H1 (cell line): Measurements from ENCODE around the gene KLC4. TPM values are rescaled to one million over a fixed set of nuclear protein-coding genes. Genes with fewer than 3 reads are reported as not detected.

Experiments used
- CTCF ChIA-PET: fragments of 300-600 bp; sonication (Branson Sonifier 250); formaldehyde crosslinking; loops from one replicate; lab custom pipeline; 2021; ENCODE audit not compliant: partially characterized antibody; lab: Charles Lee
- POLR2A ChIA-PET: fragments of 300-600 bp; sonication (Branson Sonifier 250); formaldehyde crosslinking; loops from one replicate; lab custom pipeline; 2021; ENCODE audit warnings: inconsistent platforms; ENCODE audit not compliant: partially characterized antibody; lab: Charles Lee
- DNase-seq, 2 experiments: peaks; one replicate each; pipeline versions ENCODE4 v3.0.0 to v3.0.0-alpha.2; 2010 to 2022; ENCODE audit warnings: low spot score in 2 of 2, low read depth in 1 of 2, mixed read lengths in 1 of 2
- FAIRE-seq: peaks from 2 replicates; lab custom pipeline; 2011; peaks lifted over from hg19 to GRCh38; lab: Jason Lieb, UNC
- H2AFZ ChIP-seq: 2 replicates; pipeline ENCODE4 v1.8.1; 2012; ENCODE audit warnings: low read length, inconsistent platforms
- H2AK5ac ChIP-seq: 2 replicates; pipeline ENCODE4 v1.6.1; 2013; ENCODE audit warnings: low read depth, low read length
- H2BK120ac ChIP-seq: replicated peaks from 2 replicates; pipeline ENCODE3; 2013; ENCODE audit warnings: low read depth, low read length, inconsistent platforms
- H2BK12ac ChIP-seq: 2 replicates; pipeline ENCODE4 v1.6.1; 2013; ENCODE audit warnings: low read depth, low read length
- H2BK15ac ChIP-seq: 2 replicates; pipeline ENCODE4 v1.6.1; 2013; ENCODE audit warnings: low read length
- H2BK20ac ChIP-seq: 2 replicates; pipeline ENCODE4 v1.6.1; 2013; ENCODE audit warnings: low read length
- H2BK5ac ChIP-seq: 2 replicates; pipeline ENCODE4 v1.6.1; 2013; ENCODE audit warnings: low read depth, low read length
- H3K14ac ChIP-seq: 2 replicates; pipeline ENCODE4 v1.6.1; 2013; ENCODE audit warnings: inconsistent platforms; ENCODE audit not compliant: insufficient read length
- H3K18ac ChIP-seq: 2 replicates; pipeline ENCODE4 v1.6.1; 2013; ENCODE audit warnings: low read length; ENCODE audit errors: extremely low read depth
- H3K23ac ChIP-seq: 2 replicates; pipeline ENCODE4 v1.6.1; 2013; ENCODE audit warnings: inconsistent platforms; ENCODE audit not compliant: insufficient read length
- H3K23me2 ChIP-seq: 2 replicates; pipeline ENCODE4 v1.6.1; 2013; ENCODE audit warnings: low read depth, low read length
- H3K27ac ChIP-seq: 2 replicates; pipeline ENCODE4 v1.6.1; 2011; ENCODE audit warnings: low read depth, low read length, inconsistent platforms
- H3K27me3 ChIP-seq, 4 experiments: replicated peaks in 1 of 4; 1 replicate in 1 of 4; 2 replicates in 3 of 4; pipeline versions ENCODE4 v1.6.1 to v1.8.1; 2011 to 2013; ENCODE audit warnings: low read length in 3 of 4, mild to moderate bottlenecking in 3 of 4, inconsistent platforms in 2 of 4, mixed read lengths in 2 of 4, moderate library complexity in 1 of 4; ENCODE audit not compliant: control insufficient read depth in 3 of 4, insufficient read depth in 3 of 4; ENCODE audit errors: extremely low read depth in 1 of 4
- H3K36me3 ChIP-seq, 4 experiments: 2 replicates each; pipeline versions ENCODE4 v1.6.1 to v1.8.1; 2011 to 2013; ENCODE audit warnings: mild to moderate bottlenecking in 4 of 4, low read length in 3 of 4, moderate library complexity in 2 of 4, control low read depth in 1 of 4, inconsistent platforms in 1 of 4; ENCODE audit not compliant: insufficient read depth in 4 of 4, control insufficient read depth in 2 of 4
- H3K4ac ChIP-seq: replicated peaks from 2 replicates; pipeline ENCODE3; 2013; ENCODE audit warnings: low read length, low read depth, mixed read lengths, inconsistent platforms; ENCODE audit not compliant: insufficient read length
- H3K4me1 ChIP-seq, 4 experiments: replicated peaks in 1 of 4; 1 replicate in 1 of 4; 2 replicates in 3 of 4; pipeline versions ENCODE4 v1.6.1 to v1.8.1; 2011 to 2013; ENCODE audit warnings: low read length in 3 of 4, inconsistent platforms in 2 of 4, mixed read lengths in 1 of 4; ENCODE audit not compliant: insufficient read depth in 4 of 4, control insufficient read depth in 3 of 4
- H3K4me2 ChIP-seq, 2 experiments: 2 replicates each; pipeline versions ENCODE4 v1.6.1 to v1.8.1; 2011 to 2013; ENCODE audit warnings: low read depth in 2 of 2, low read length in 2 of 2, control low read depth in 1 of 2, inconsistent platforms in 1 of 2, mild to moderate bottlenecking in 1 of 2; ENCODE audit not compliant: insufficient read depth in 1 of 2
- H3K4me3 ChIP-seq, 4 experiments: fragments of 200-600, 300-600 bp in 1 of 4; sonication (generic), shearing (Covaris generic), sonication (Bioruptor Twin) in 1 of 4; 2 replicates each; pipeline versions ENCODE4 v1.5.1 to v1.8.1; 2011 to 2016; ENCODE audit warnings: low read length in 4 of 4, low read depth in 3 of 4, control low read depth in 2 of 4, inconsistent platforms in 2 of 4, mild to moderate bottlenecking in 2 of 4, mixed read lengths in 1 of 4, moderate library complexity in 1 of 4; ENCODE audit not compliant: insufficient read depth in 2 of 4; ENCODE audit errors: extremely low read depth in 1 of 4
- H3K56ac ChIP-seq: replicated peaks from 2 replicates; pipeline ENCODE3; 2013; ENCODE audit warnings: low read depth, mild to moderate bottlenecking, mixed read lengths, low read length, inconsistent platforms; ENCODE audit not compliant: insufficient read length
- H3K79me1 ChIP-seq: 2 replicates; pipeline ENCODE4 v1.6.1; 2013; ENCODE audit warnings: low read depth, low read length, control low read depth
- H3K79me2 ChIP-seq, 2 experiments: 2 replicates each; pipeline versions ENCODE4 v1.6.1 to v1.8.1; 2012 to 2013; ENCODE audit warnings: low read length in 2 of 2, mild to moderate bottlenecking in 2 of 2, inconsistent platforms in 1 of 2; ENCODE audit not compliant: insufficient read depth in 2 of 2, control insufficient read depth in 1 of 2
- H3K9ac ChIP-seq, 4 experiments: replicated peaks in 1 of 4; 1 replicate in 1 of 4; 2 replicates in 3 of 4; pipeline versions ENCODE4 v1.6.1 to v1.8.1; 2011 to 2013; ENCODE audit warnings: low read depth in 3 of 4, low read length in 3 of 4, control low read depth in 2 of 4, mild to moderate bottlenecking in 2 of 4, moderate library complexity in 2 of 4, inconsistent platforms in 1 of 4; ENCODE audit errors: extremely low read depth in 1 of 4
- H3K9me3 ChIP-seq, 2 experiments: 2 replicates each; pipeline versions ENCODE4 v1.6.1 to v1.8.1; 2012 to 2013; ENCODE audit warnings: mild to moderate bottlenecking in 2 of 2, moderate library complexity in 2 of 2, control low read depth in 1 of 2, inconsistent platforms in 1 of 2, low read depth in 1 of 2, low read length in 1 of 2, mixed read lengths in 1 of 2; ENCODE audit not compliant: insufficient read depth in 2 of 2
- H4K20me1 ChIP-seq, 2 experiments: replicated peaks in 1 of 2; 2 replicates each; pipeline versions ENCODE3 to v1.8.1; 2011 to 2013; ENCODE audit warnings: inconsistent platforms in 2 of 2, low read length in 2 of 2, mild to moderate bottlenecking in 1 of 2; ENCODE audit not compliant: insufficient read depth in 2 of 2, control insufficient read depth in 1 of 2
- H4K5ac ChIP-seq: 2 replicates; pipeline ENCODE4 v1.6.1; 2013; ENCODE audit warnings: low read length, low read depth, mixed read lengths, inconsistent platforms; ENCODE audit not compliant: insufficient read length
- H4K8ac ChIP-seq: 2 replicates; pipeline ENCODE4 v1.8.0; 2013; ENCODE audit warnings: mild to moderate bottlenecking, moderate library complexity, low read length, inconsistent platforms; ENCODE audit not compliant: insufficient read depth; ENCODE audit errors: extremely low read depth
- H4K91ac ChIP-seq: replicated peaks from 2 replicates; pipeline ENCODE3; 2013; ENCODE audit warnings: low read length, mixed read lengths, inconsistent platforms; ENCODE audit not compliant: insufficient read length
- BACH1 ChIP-seq: IDR thresholded peaks from 2 replicates; pipeline ENCODE4 v1.6.1; 2012; ENCODE audit warnings: low read length, improper control_type of control experiment
- RAD21 ChIP-seq, 2 experiments: IDR thresholded peaks in 1 of 2; conservative IDR thresholded peaks in 1 of 2; 2 replicates each; pipeline ENCODE4 v1.6.1; 2011; ENCODE audit warnings: low read depth in 2 of 2, low read length in 2 of 2, improper control_type of control experiment in 1 of 2, inconsistent platforms in 1 of 2, mild to moderate bottlenecking in 1 of 2, moderate library complexity in 1 of 2
- TAF1 ChIP-seq: IDR thresholded peaks from 2 replicates; pipeline ENCODE4 v1.6.1; 2011; ENCODE audit warnings: mild to moderate bottlenecking, low read depth, low read length
- TCF12 ChIP-seq: IDR thresholded peaks from 2 replicates; pipeline ENCODE4 v1.6.1; 2011; ENCODE audit warnings: low read depth, mild to moderate bottlenecking, low read length
- YY1 ChIP-seq: IDR thresholded peaks from 2 replicates; pipeline ENCODE4 v1.6.1; 2011; ENCODE audit warnings: low read depth, mild to moderate bottlenecking, low read length
- WGBS, 2 experiments: shearing (Covaris generic) in 1 of 2; methylation state at CpG; one replicate each; pipeline versions ENCODE4 v1.1.6 to v1.1.7; 2013 to 2015; ENCODE audit warnings: low lambda C conversion rate in 2 of 2, mixed read lengths in 2 of 2, inconsistent platforms in 1 of 2, low coverage in 1 of 2, missing lambda C conversion rate in 1 of 2; ENCODE audit not compliant: insufficient replicate concordance in 2 of 2, insufficient coverage in 1 of 2, insufficient read length in 1 of 2; ENCODE audit errors: extremely low coverage in 1 of 2, missing lambda C conversion rate in 1 of 2; 5-methylcytosine and 5-hydroxymethylcytosine counted together
- polyA plus RNA-seq, 7 experiments: library from polyadenylated mRNA; depleted of rRNA in 3 of 7; stranded (reverse) in 5 of 7; unstranded in 2 of 7; fragments of >200 nt in 5 of 7; fragments of 200-250 nt in 2 of 7; gene quantifications; 1 replicate in 5 of 7; 2 replicates in 1 of 7; 4 replicates in 1 of 7; pipeline versions ENCODE4 v1.2.1 to v1.2.3, GENCODE V29; 2011 to 2013; ENCODE audit warnings: missing spikeins in 2 of 7, mixed read lengths in 2 of 7
- total RNA-seq: library from RNA; stranded (reverse); fragmentation: NEBNext Ultra II Directional; extraction: Animal tissue kit (Norgen Biotek cat#: 25700); gene quantifications from 2 replicates; pipeline ENCODE4 v1.2.1, GENCODE V29; 2021
- TF ChIP-seq, protein P1 (sequence below): IDR thresholded peaks from 2 replicates; pipeline ENCODE4 v1.6.1; 2012; ENCODE audit warnings: inconsistent platforms
- TF ChIP-seq, protein P2 (sequence below): IDR thresholded peaks from 2 replicates; pipeline ENCODE4 v1.6.1; 2012; ENCODE audit warnings: low read length, inconsistent platforms

Gene KLC4
- total and polyA plus RNA-seq, 2 of the 8 experiments (the other 6 are each of a cell fraction or from before 2014, with no cell fraction given), result 15.7 to 28.5 TPM

DNA sequence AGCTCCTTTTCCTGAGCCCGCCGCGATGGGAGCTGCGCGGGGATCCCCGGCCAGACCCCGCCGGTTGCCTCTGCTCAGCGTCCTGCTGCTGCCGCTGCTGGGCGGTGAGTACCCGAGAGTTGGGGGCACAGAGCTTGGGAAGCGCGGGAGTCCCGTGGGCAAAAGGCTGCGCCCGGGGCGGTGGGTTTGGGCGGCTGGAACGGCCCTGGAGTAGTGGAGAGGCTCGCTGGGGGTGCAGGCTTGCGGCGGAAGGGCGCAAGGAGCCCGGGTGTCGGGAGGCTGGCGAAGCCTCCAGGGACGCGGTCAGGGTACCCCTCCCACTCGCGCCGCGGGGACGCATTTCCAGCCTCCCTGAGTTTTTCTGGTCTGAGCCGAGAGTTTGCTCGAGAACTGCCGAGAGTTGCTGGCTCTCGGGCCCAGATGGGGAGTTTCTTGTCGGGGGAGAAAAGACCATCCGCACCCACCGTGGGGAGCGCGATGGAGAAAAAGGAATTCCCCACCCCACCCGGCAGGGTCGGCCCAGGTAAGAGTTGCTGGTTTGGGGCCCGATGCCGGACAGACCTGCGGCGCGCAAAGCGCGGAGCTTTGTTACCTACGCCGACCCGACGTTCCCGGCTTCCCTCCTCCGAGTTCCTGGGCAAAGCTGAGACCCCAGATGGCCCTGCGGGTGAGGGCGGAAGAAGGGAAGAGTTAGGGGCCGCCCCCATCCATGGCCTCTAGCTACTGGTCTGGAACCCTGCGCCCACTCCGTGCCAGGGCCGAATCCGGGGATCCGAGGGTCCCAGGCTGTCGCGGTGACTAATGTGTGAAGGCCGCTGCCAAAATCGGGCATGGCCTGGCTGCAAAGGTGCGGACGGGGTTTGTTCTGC is 17.3 kb downstream of the KLC4 start:
- Histone ChIP-seq H3K23me2 (peaks cover 10% of the 10 kb centered on the region; the same call in 1 of the 2 replicates), H4K91ac (no peak overlapping the region), H4K8ac (peak overlapping the region; percentile 69), H3K4ac (no peak overlapping the region), H2BK15ac (no peak overlapping the region), H3K4me2 (peak overlapping the region; percentile 68 to 72), H2BK20ac (no peak overlapping the region), H3K79me1 (peaks cover 9% of the 10 kb centered on the region), H3K9me3 (no peaks in the 10 kb centered on the region), H3K56ac (peak overlapping the region; percentile 81), H4K20me1 (peaks cover 10 to 14% of the 10 kb centered on the region in 2 experiments), H2BK5ac (peak overlapping the region; percentile 16; the same call in 1 of the 2 replicates), H3K14ac (no peak overlapping the region), H3K4me3 (peak overlapping the region; percentile 84 to 95 (median 94)), H3K36me3 (peaks cover 0 to 2% (median 0%) of the 10 kb centered on the region in 4 experiments; a peak in 2 of 8 replicates), H3K4me1 (peaks cover 6 to 17% (median 10%) of the 10 kb centered on the region in 4 experiments; a peak in 6 of 7 replicates), H3K9ac (peak overlapping the region; percentile 72 to 88 (median 81)), H2AFZ (no peak overlapping the region), H3K23ac (no peak overlapping the region), H3K18ac (peak overlapping the region; percentile 71), H3K79me2 (peaks cover 12 to 49% of the 10 kb centered on the region in 2 experiments), H2BK120ac (no peak overlapping the region), H4K5ac (peak overlapping the region; percentile 42), H2AK5ac (no peak overlapping the region), H2BK12ac (no peak overlapping the region), H3K27ac (peak overlapping the region; percentile 77; the same call in 1 of the 2 replicates), H3K27me3 (0 out of 7 replicates have a peak, but pooled peaks cover 0 to 2% (median 0%) of the 10 kb centered on the region in 4 experiments)
- WGBS, 2 experiments, result 2% methylated on average over 65 of the region's 72 CpGs; no CpG with 5 or more reads in 1 of the 2 experiments
- ChIA-PET CTCF (interaction anchor here (0.6 to 4.8 kb wide), 14 partner anchors 9 to 260 kb away, joined by 3 to 40 read pairs (median 6); partner anchors contain the start of genes KLHDC3 and MEA1), POLR2A (interaction anchor here (0.6 to 5.0 kb wide), 33 partner anchors 9 to 380 kb away, joined by 3 to 43 read pairs (median 5); partner anchors contain the start of genes CNPY3, CUL7, CUL9 and KLC4)
- FAIRE-seq (no peak), DNase-seq (peak in 1 of 2 experiments; percentile 82)
- TF ChIP-seq RAD21 (IDR thresholded peaks at IDR 0.05 in 1 of 2, conservative IDR thresholded peaks at IDR 0.05 in 1 of 2; ENCODE audit: low read depth in 2 of 2, low read length in 2 of 2), result peak in 1 of 2 experiments; percentile 35; a peak in 3 of 4 replicates
- TF ChIP-seq, protein P1, sequence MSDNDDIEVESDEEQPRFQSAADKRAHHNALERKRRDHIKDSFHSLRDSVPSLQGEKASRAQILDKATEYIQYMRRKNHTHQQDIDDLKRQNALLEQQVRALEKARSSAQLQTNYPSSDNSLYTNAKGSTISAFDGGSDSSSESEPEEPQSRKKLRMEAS, result no peak
- TF ChIP-seq TCF12, result no peak
- TF ChIP-seq TAF1, result peak; percentile 71
- no peak for TF ChIP-seq YY1
- no peak for TF ChIP-seq BACH1
- TF ChIP-seq, protein P2, sequence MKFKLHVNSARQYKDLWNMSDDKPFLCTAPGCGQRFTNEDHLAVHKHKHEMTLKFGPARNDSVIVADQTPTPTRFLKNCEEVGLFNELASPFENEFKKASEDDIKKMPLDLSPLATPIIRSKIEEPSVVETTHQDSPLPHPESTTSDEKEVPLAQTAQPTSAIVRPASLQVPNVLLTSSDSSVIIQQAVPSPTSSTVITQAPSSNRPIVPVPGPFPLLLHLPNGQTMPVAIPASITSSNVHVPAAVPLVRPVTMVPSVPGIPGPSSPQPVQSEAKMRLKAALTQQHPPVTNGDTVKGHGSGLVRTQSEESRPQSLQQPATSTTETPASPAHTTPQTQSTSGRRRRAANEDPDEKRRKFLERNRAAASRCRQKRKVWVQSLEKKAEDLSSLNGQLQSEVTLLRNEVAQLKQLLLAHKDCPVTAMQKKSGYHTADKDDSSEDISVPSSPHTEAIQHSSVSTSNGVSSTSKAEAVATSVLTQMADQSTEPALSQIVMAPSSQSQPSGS, result no peak
